GM19238 (cell line): ENCODE results near the gene ANKHD1.

ENCODE experiments used
- DNase-seq: peaks from one replicate; pipeline ENCODE4 v3.0.0; 2011; ENCODE audit warnings: low spot score; ENCODE audit not compliant: insufficient read length

ANKHD1 gene

DNA sequence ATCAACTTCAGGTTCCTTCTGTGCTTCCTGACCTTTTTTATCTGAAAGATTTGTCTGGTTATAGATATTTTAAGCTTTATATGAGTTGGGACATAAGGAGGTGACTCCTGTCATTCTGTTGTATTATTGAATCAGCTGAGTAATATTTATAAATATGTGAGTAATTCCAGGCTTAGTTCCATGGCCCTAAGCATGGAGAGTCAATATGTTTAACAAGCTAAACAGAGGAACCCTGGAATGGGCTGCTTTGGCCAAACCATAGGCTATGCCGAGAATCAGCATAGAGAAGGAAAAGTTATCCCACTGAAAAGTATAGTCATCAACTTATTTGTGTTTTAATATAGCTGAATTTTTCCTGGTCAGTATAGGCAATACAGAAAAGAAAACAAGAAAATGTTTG is 138.6 kb downstream of the ANKHD1 start:
- DNase-seq, result no peak

DNA sequence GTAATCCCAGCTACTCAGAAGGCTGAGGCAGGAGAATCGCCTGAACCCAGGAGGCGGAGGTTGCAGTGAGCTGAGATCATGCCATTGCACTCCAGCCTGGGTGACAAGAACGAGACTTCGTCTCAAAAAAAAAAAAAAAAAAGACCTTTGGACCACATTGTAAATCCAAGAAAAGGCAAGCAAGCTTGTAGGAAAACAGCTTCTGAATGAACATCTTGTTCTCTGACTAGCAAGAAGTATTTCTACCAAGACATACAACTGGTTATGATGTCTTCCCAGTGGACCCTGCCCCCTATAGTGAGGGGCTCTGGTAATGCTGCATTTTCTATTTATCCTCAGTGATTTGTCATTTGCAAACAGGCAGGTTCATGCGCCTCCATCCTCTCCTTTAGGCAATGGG is 141.3 kb downstream of the ANKHD1 start:
- DNase-seq, result no peak

DNA sequence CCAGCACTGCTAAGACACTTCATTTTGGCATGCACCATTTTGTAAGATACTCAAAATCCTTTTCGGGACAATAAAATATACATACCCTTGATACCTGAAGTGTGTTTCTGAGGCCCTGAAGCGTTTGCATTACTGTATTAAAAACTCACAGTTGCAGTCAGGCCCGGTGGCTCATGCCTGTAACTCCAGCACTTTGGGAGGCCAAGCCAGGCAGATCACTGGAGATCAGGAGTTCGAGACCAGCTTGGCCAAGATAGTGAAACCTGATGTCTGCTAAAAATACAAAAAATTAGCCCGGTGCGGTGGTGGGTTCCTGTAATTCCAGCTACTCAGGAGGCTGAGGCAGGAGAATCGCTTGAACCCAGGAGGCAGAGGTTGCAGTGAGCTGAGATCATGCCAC is 143.4 kb downstream of the ANKHD1 start:
- no peak for DNase-seq

DNA sequence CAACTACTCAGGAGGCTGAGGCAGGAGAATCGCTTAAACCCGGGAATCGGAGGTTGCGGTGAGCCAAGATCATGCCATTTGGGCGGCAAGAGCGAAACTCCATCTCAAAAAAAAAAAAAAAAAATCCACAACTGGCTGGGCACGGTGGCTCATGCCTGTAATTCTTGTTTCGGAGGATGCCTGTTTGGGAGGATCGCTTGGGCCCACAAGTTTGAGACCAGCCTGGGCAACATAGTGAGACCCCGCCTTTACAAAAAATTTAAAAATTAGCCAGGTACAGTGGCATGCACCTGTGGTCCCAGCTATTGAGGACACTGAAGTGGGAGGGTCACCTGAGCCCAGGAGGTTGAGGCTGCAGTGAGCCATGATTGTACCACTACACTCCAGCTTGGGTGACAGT is 144.0 kb downstream of the ANKHD1 start:
- no peak for DNase-seq

DNA sequence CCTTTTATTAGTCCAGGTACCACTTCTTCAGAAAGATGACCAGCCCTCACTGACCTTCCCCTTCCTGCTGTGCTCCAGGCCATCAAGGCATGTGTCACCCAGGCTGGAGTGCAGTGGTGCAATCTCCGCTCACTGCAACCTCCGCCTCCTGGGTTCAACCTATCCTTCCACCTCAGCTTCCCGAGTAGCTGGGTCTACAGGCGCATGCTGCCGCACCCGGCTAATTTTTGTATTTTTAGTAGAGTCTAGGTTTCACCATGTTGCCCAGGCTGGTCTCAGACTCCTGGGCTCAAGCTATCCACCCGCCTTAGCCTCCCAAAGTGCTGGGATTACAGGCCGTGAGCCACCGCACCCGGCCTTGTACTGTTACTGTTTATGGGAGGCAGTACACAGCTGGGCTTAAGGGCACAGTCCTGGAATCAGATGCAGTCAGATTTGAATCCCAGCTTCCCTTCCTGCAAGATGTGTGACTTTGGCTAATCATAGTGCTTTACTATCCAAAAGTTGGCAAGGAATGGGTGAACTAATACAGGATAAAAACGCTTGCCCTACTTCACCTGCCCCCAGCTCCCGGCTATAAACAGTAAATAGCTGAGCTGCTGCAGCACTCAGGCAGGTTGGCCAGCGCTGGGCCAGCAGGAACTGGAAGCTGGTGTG is 145.3 kb downstream of the ANKHD1 start:
- no peak for DNase-seq

DNA sequence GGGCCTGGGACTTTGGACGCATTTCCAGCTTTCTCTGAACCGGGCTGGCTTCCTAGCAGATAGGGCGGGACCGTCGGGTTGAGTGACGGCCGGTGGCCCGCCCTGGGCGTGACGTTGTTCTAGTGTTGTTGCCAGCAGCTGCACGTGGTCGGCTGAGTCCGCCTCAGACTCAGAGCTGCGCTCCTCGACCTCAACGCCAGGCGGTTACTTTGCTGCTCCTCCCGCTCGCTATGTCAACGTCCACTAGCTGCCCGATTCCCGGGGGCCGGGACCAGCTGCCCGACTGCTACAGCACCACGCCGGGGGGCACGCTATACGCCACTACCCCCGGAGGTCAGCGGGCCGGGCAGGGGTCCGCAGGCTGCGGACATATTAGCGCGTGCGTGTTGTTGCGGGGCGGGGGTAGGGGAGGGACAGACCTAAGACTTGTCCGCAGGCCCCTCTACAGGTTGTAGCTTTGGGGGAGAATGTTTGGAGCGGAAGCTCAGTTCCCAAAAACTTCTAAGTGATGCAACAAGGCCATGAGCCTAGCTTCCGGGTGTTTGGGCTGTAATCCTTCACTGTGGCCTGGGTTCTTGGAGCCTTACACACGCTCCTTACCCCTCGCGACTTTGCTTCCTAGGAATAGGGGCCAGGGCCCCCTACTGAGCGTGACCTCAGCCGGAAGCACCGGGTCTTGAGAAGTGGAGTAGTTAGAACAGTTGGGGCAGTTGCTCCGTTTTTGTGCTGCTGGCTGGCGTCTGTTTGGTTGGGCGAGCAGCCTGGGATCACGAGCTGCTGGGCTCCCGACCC is 146.1 kb downstream of the ANKHD1 start, which contains the start of gene EIF4EBP3:
TSS of gene EIF4EBP3 (plus strand) at position 155 of the 792 bp plus-strand sequence. CDS start at position 231, 76 bp downstream.
- peak; percentile 81 for DNase-seq

DNA sequence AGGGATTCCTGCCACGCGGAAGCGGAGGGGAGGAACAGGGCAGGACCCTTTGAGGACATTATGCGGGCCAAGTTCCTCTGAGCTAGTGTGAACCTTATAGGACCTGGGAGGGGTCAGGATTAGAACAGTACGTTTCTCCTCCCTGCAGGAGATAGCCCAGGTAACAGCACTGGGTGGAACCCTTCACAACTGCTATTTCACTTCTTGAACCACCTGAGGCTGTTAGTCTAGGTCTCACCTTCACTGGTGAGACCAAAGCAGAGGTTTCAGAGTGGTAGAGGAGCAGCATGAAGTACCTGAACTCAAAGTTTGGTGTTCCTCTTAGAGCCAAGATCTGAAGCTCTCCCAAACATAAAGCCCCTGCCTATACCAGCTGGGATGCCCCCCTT is 146.7 kb downstream of the ANKHD1 start:
- no peak for DNase-seq

DNA sequence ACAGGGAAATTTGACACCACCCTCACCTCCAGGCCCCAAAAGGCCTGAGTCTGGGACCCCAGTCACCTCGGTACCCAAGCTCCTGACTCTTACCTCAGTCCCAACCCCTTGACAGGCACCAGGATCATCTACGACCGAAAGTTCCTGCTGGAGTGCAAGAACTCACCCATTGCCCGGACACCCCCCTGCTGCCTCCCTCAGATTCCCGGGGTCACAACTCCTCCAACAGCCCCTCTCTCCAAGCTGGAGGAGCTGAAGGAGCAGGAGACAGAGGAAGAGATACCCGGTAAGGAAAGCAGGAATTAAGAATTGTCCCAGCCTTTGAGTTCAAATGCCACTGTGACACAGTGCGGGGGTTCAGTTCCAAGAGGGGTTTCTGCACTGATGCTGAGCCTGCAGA is 147.2 kb downstream of the ANKHD1 start:
- no peak for DNase-seq

DNA sequence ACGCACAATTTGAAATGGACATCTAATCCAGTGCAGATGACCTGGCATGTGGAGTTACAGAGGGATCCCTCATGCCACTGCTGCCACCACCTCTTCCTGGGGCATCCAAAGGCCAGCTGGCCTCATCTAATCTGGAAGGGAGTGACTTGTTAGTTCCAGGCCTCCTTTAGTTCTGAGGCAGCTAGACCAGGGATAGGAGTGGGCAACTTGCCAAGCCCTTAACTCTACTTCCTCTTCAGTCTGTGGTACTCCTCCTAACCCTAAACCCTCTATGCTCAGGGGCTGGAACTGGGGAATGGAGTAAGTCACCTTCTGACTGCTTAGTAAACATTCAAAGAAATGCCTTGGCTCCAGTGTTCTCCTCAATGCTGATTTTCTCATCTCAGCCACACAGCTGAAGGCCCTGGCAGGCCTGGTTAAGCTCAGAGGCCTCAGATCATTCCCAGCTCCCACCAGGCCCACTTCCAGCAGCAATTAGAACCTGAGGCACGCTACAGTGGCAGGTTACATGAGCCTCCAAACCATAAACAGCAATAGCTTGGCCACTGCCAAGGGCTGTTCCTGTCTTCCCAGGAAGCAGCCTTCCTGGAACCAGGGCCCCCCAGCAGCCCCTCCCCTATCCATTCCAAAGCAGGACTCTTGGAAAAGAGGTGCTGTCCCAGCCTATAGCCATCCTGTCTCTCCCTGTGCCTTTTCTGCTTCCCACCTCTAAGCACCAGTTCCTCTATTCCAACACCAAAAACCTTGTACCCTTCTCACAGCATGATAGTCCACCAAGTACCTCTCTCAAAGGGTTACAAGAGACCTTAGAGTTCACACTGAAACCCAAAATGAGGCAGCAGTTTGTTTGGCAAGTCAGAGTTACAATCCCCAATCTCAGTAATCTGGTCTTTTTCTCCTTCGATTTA is 147.9 kb downstream of the ANKHD1 start:
- no peak for DNase-seq

DNA sequence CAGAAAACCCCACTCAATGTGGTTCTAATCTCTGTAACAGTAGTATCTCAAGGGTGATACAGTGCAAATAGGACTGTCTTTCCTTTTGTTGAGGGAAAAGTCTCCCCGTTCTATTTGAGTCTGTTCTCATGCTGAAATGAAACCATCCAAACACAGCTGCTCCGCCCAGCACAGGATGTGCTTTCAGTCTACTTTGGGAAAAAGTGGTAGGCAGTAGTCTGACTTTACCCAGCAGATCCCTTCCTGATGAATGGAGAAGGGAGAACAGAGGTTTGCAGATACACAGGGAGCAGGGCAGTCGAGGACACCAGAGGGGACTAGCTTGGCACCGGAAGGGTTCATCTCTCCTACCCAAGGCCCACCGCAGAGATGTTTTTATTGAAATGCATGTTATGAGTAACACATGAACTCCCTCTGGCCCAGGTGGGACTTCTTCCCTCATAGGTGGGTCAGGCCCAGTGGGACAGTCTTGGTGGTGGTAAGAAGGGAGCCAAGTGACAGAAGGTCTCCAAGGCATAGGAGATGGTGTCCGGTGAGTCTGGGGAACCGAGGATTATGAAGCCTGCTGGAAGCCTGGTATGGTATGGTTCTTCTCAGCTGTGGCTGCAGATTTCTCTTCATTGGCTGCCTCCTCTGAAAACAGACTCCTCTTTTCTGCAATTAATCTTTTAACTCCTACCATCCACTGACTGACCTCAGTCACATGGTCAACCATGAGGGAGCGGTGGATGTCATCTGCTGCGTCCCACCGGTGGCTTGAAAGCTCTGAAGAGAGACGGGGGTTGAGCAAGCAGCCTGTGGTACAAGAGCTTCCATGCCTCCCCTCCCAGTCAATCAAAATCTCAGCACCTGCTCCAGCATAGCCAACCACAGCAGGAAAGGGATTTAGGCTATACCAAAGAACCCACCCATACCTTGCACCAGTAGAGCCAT is 148.8 kb downstream of the ANKHD1 start:
- DNase-seq, result no peak

DNA sequence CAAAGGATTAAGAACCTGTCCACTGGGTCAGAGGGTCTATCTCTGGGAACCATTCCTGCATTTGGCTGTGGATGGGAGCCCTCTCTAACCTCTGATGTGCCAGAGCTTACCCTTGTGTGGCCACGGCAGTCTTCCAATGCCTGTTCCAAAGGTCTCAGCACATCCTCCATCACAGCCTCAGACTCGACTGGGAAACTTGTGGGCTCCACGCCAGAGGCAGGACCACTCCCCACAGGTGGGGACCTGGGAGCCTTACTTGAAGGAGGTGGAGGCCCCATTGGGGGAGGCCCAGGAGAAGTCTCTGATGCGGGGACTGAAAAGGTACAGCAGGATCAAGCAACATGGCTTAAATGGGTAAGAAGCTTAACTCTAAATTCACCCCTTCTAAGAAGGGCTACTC is 150.2 kb downstream of the ANKHD1 start:
- no peak for DNase-seq

DNA sequence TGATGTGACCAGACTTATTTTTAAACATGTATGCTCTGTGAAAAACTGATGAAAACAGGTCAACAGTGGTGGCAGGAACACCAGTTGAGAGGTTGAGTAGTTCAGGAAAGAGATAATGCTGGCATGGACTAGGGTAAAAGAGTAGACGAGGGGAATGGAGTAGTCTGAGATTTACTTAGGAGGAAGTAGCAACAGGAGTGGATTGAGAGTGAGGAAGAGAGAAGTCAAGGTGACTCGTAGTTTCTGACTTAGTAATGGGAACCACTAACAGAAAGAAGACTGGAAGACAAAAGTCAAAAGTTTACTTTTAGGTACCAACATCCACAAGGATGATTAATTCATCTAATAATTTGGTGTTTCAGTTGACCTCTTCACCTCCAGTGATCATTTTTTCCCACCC is 152.0 kb downstream of the ANKHD1 start:
- no peak for DNase-seq

DNA sequence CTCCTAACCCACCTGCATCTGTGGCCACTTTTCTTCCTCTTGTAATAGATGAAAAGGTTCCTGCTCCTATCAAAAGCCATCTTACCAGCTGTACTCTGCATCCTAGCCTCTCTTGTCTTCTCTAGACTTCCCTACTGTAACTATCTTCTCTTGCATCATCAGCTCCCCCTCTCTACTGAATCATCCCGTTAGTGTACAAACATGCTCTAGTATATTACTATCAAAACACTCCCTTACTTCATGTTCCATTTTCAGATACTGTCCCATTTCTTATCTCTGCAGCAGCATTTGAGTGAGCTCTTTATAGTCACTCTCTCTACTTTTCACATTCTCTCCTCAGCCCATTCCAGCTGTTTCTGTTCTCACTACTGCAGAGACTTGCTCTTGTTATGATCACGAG is 152.8 kb downstream of the ANKHD1 start:
- DNase-seq, result no peak

DNA sequence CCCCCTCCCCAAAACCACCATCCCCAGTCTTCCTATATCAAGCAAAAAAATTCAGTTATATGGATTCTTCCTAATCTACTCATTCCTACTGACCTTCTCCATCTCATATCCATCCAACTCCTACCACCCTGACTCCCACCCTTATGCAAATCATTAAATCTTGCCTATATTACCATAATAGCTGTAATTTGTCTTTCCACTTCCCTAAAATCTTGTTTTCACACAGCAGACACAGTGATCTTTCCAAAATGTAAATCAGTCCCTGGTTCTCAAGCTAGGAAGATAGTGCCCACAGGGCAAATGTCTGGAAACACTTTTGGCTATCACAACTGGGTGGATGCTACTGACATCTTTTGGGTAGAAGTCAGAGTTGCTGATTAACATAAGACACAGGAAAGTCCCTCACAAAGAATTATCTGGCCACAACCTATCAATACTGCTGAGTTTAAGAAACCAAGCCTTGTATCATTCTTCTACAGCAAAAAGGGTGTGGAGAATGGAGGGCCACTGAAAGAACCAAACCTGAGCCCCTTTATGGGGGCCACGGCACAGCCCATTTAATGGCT is 154.2 kb downstream of the ANKHD1 start:
- DNase-seq, result no peak

DNA sequence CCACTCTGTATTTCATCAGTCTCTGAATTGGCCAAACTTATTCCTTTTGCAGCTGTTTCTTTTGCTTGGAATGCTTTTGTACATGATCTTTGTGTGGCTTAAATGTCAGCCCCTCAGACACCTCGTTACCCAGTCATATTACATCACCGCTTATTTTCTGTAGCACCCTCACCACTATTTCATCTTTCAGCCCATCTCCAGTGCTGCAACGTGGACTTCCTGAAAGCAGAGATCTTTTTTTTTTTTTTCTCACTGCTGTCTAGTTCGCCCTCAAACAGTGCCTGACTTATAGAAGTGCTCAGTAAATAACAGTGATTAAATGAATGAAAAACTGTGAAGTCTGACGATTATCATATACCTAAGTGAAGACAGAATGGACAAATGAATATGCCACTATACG is 154.8 kb downstream of the ANKHD1 start:
- DNase-seq, result no peak

DNA sequence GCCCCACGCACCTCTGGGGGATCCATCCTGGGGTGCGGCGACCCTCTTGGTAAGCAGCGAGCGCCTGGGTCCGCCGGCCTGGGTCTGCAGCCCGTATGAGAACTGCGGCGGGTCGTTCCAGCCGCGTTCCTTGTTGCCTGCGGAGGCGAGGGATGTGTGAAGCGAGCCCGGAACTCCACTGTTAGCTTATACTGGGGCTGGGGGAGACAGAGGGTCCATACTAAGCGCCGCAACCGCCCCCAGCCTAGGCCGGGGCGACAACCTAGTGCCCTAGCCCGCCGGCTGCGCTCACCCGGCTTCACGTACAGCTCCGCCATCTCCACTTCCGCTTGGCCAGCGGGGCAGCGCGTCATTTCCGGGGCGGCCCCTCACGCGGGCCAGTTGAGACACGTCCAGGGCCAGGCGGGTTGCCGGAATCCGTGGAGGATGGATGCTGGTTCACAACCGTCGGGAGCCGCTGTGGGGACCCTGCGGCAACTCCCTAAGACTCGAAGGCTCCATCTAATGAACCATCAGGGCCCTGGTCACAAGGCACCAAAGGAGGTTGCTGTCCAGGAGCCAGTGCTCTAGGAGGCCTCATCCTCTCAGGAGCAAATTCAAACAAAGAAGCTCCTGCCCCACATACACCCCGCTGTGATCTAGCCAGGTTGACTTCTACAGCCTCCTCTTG is 155.6 kb downstream of the ANKHD1 start, which contains the start of gene SRA1:
TSS of gene SRA1 (minus strand) at position 338 of the 670 bp plus-strand sequence. CDS start at position 317, 21 bp downstream.
- DNase-seq, result peak; percentile 92

DNA sequence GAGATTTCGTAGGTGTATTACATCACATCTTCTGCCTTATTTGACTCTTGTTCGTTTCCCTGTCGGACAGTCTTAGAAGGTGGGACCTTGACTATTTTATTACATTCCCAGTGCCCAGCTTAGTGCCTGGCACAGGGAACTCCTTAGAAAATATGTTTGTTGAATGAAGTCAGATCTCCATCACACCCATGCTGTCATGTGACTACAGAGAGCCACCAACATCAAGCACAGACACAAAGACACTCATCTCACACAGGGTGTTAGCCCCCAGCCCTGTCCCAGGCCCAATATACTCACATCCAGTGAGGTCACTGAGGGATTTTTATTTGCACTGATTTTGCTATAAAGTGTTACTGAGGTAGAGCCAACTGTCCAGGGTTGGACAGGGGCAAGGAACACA is 156.3 kb downstream of the ANKHD1 start:
- DNase-seq, result no peak

DNA sequence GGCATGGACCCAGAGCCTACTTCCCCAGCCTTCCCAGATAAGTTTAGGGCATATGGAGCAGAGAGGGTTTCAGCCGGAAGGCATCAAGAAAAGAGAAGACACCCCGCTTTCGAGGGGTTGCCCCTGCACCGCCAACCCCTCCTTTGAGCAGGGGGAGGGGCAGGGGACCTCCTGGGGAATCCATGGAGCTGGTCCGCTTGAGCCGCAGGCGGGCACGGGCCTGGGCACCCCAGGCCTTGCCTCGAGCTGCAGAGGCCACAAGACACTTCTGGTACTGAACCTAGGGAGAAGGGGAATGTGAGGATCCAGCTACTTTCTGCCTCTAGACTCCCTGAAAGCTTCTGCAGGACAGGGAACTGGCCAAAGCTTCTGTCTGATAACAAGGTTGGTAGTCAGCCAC is 156.9 kb downstream of the ANKHD1 start:
- DNase-seq, result no peak

DNA sequence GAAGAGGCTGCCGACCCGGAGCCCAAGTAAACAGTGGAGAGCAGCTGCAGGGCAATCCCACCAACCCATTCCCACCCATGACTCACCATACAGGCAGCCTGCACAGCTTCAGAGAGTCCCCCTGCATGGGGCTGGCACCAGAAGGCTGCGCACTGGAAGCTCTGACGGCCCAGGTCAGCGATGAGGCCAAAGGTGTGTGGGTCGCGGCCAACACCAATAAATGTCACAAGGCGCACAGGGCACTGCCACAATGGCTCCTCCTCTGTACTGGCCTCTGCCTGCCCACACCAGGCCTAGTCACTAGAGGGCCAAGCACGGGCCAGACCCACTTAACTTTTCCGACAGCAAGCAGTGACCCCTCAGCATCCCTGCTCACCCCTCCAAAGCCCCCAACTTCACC is 158.6 kb downstream of the ANKHD1 start:
- DNase-seq, result no peak
